Measurements from ENCODE around the gene SLC25A39.
"Not testable (repeated sequence)": the region's sequence is repeated elsewhere in the genome, so short reads cannot be mapped to it uniquely, and the experiment has no call there.

SLC25A39 gene

GRCh38 chr17:44335564-44335963, 10.9 kb upstream of the SLC25A39 start:
- DNase-seq (ENCODE audit: low spot score): no peak

GRCh38 chr17:44334727-44335126, 10.1 kb upstream of the SLC25A39 start:
- DNase-seq (ENCODE audit: low spot score): no peak

- no peak for DNase-seq (ENCODE audit: low spot score)
Measured at GRCh38 chr17:44334315-44334714, 9.7 kb upstream of the SLC25A39 start.

GRCh38 chr17:44333371-44333770, 8.7 kb upstream of the SLC25A39 start:
- no peak for DNase-seq (ENCODE audit: low spot score)

GRCh38 chr17:44331249-44331760, 6.7 kb upstream of the SLC25A39 start:
- peak; percentile 67 for DNase-seq (ENCODE audit: low spot score)

GRCh38 chr17:44330263-44330662, 5.6 kb upstream of the SLC25A39 start:
- DNase-seq (ENCODE audit: low spot score): not testable (repeated sequence)

GRCh38 chr17:44329516-44329915, 4.9 kb upstream of the SLC25A39 start:
- not testable (repeated sequence) for DNase-seq (ENCODE audit: low spot score)

GRCh38 chr17:44327715-44328449, 3.3 kb upstream of the SLC25A39 start:
- no peak for DNase-seq (ENCODE audit: low spot score)

GRCh38 chr17:44326861-44327444, 2.3 kb upstream of the SLC25A39 start:
- peak; percentile 97 for DNase-seq (ENCODE audit: low spot score)

GRCh38 chr17:44324092-44324570, 492 bp downstream of the SLC25A39 start:
- DNase-seq (ENCODE audit: low spot score): no peak

- DNase-seq (ENCODE audit: low spot score): no peak
Measured at GRCh38 chr17:44323359-44324091, 1.1 kb downstream of the SLC25A39 start.

GRCh38 chr17:44322236-44322895, 2.3 kb downstream of the SLC25A39 start:
- DNase-seq (ENCODE audit: low spot score): no peak

GRCh38 chr17:44321246-44322120, 3.1 kb downstream of the SLC25A39 start:
- no peak for DNase-seq (ENCODE audit: low spot score)

- DNase-seq (ENCODE audit: low spot score): no peak
Measured at GRCh38 chr17:44320066-44320465, 4.6 kb downstream of the SLC25A39 start.

GRCh38 chr17:44318077-44318892, 6.3 kb downstream of the SLC25A39 start:
- no peak for DNase-seq (ENCODE audit: low spot score)

GRCh38 chr17:44317545-44317944, 7.1 kb downstream of the SLC25A39 start:
- no peak for DNase-seq (ENCODE audit: low spot score)

- no peak for DNase-seq (ENCODE audit: low spot score)
Measured at GRCh38 chr17:44315760-44316731, 8.6 kb downstream of the SLC25A39 start.

GRCh38 chr17:44314869-44315661, 9.6 kb downstream of the SLC25A39 start:
- DNase-seq (ENCODE audit: low spot score): peak; percentile 69
